GM12878 (cell line): Measurements from ENCODE around the gene MMP3. TPM values are rescaled to one million over a fixed set of nuclear protein-coding genes. Genes with fewer than 3 reads are reported as not detected.

Experiments used
- ATAC-seq: fragments of 200-7000 bp; cut with Tn5 transposase; 3 replicates; pipeline ENCODE4 v1.9.1; 2020; ENCODE audit warnings: mild to moderate bottlenecking, moderate library complexity
- BruUV-seq: library from RNA; stranded (reverse); fragments of 400-500 nt; replicated peaks from 2 replicates; lab custom pipeline; 2021; lab: Mats Ljungman, UMichigan
- CTCF ChIA-PET: fragments of 300-600 bp; sonication (Branson Sonifier 250); formaldehyde crosslinking; extraction: SDS; loops from one replicate; lab custom pipeline; 2021; ENCODE audit warnings: inconsistent platforms; lab: Yijun Ruan, JAX
- POLR2A ChIA-PET: fragments of 350-600 bp; formaldehyde crosslinking; extraction: SDS; loops from one replicate; lab custom pipeline; 2021; ENCODE audit warnings: inconsistent platforms; lab: Charles Lee
- RAD21 ChIA-PET: fragments of 300-600 bp; sonication (Branson Sonifier 250); formaldehyde crosslinking; loops from one replicate; lab custom pipeline; 2023; ENCODE audit warnings: antibody characterized with exemption; ENCODE audit not compliant: unreplicated experiment; lab: Charles Lee
- SMC1A ChIA-PET: fragments of 300-600 bp; sonication (Branson Sonifier 250); formaldehyde crosslinking; loops from one replicate; lab custom pipeline; 2023; ENCODE audit not compliant: unreplicated experiment, uncharacterized antibody; lab: Charles Lee
- DNase-seq: peaks from one replicate; pipeline ENCODE4 v3.0.0-alpha.2; 2011; ENCODE audit warnings: low read depth, low spot score
- FAIRE-seq: peaks from 3 replicates; lab custom pipeline; 2011; peaks lifted over from hg19 to GRCh38; lab: Jason Lieb, UNC
- H2AFZ ChIP-seq: 2 replicates; pipeline ENCODE4 v1.6.0; 2011; ENCODE audit warnings: low read depth, low read length, control low read depth; ENCODE audit not compliant: control insufficient read depth
- H3K27ac ChIP-seq: 2 replicates; pipeline ENCODE4 v1.5.1; 2011; ENCODE audit warnings: control low read depth; ENCODE audit not compliant: control insufficient read depth, insufficient read depth
- H3K27me3 ChIP-seq, 2 experiments: replicated peaks in 1 of 2; 2 replicates each; pipeline versions ENCODE4 v1.6.0 to v1.6.1; 2011; ENCODE audit warnings: low read length in 1 of 2; ENCODE audit not compliant: control insufficient read depth in 2 of 2, insufficient read depth in 2 of 2
- H3K36me3 ChIP-seq, 2 experiments: 2 replicates each; pipeline ENCODE4 v1.5.1; 2011; ENCODE audit warnings: low read length in 1 of 2; ENCODE audit not compliant: control insufficient read depth in 2 of 2, insufficient read depth in 2 of 2
- H3K4me1 ChIP-seq: 2 replicates; pipeline ENCODE4 v1.6.1; 2011; ENCODE audit warnings: mild to moderate bottlenecking, low read length, moderate library complexity, mixed read lengths; ENCODE audit not compliant: control insufficient read depth, insufficient read depth
- H3K4me2 ChIP-seq: 2 replicates; pipeline ENCODE4 v1.6.0; 2011; ENCODE audit warnings: control low read depth; ENCODE audit not compliant: control insufficient read depth, insufficient read depth
- H3K4me3 ChIP-seq: fragments of 200-600 bp; sonication (generic); 2 replicates; pipeline ENCODE4 v1.5.1; 2016
- H3K79me2 ChIP-seq: 2 replicates; pipeline ENCODE4 v1.6.0; 2011; ENCODE audit warnings: low read length; ENCODE audit not compliant: control insufficient read depth, insufficient read depth
- H3K9ac ChIP-seq: 2 replicates; pipeline ENCODE4 v1.8.0; 2011; ENCODE audit warnings: low read length, control low read depth, mixed read lengths; ENCODE audit not compliant: control insufficient read depth, insufficient read depth
- H3K9me3 ChIP-seq: replicated peaks from 3 replicates; pipeline ENCODE4 v1.5.1; 2011; ENCODE audit warnings: mild to moderate bottlenecking, low read length; ENCODE audit not compliant: control insufficient read depth, insufficient read depth
- H4K20me1 ChIP-seq: 2 replicates; pipeline ENCODE4 v1.6.0; 2011; ENCODE audit not compliant: control insufficient read depth, insufficient read depth
- CREB1 ChIP-seq: IDR thresholded peaks from 2 replicates; pipeline ENCODE4 v1.6.1; 2012; ENCODE audit warnings: low read depth, mild to moderate bottlenecking, inconsistent platforms
- IKZF2 ChIP-seq, 2 experiments: fragments of 450-650 bp; IDR thresholded peaks; 2 replicates each; pipeline ENCODE4 v1.6.1; 2017; ENCODE audit warnings: mild to moderate bottlenecking in 2 of 2, moderate library complexity in 2 of 2
- KDM1A ChIP-seq: fragments of 200-600 bp; sonication (generic); IDR thresholded peaks from 2 replicates; pipeline ENCODE4 v1.6.1; 2016; ENCODE audit warnings: borderline replicate concordance
- MYB ChIP-seq: fragments of 150-350 bp; IDR thresholded peaks from 2 replicates; pipeline ENCODE4 v1.6.1; 2014; ENCODE audit warnings: mild to moderate bottlenecking, low read depth, low read length, borderline replicate concordance
- PML ChIP-seq: IDR thresholded peaks from 2 replicates; pipeline ENCODE4 v1.6.1; 2012; ENCODE audit warnings: low read length, inconsistent platforms
- POLR2A ChIP-seq: IDR thresholded peaks from 2 replicates; pipeline ENCODE4 v1.6.1; 2011; ENCODE audit warnings: low read depth, mild to moderate bottlenecking, low read length
- RCOR1 ChIP-seq: conservative IDR thresholded peaks from 2 replicates; pipeline ENCODE4 v1.6.1; 2012; ENCODE audit warnings: low read depth, low read length, improper control_type of control experiment
- SMC3 ChIP-seq: IDR thresholded peaks from 2 replicates; pipeline ENCODE4 v1.6.1; 2011; ENCODE audit warnings: low read length, improper control_type of control experiment, borderline replicate concordance
- SRF ChIP-seq, 2 experiments: IDR thresholded peaks; 2 replicates each; pipeline ENCODE4 v1.6.1; 2011; ENCODE audit warnings: low read depth in 2 of 2, low read length in 2 of 2, mild to moderate bottlenecking in 1 of 2, moderate library complexity in 1 of 2
- SUPT20H ChIP-seq: IDR thresholded peaks from 2 replicates; pipeline ENCODE4 v1.6.1; 2011; ENCODE audit warnings: low read depth, mild to moderate bottlenecking, low read length, moderate library complexity, borderline replicate concordance; ENCODE audit not compliant: control insufficient read depth
- YY1 ChIP-seq: IDR thresholded peaks from 2 replicates; pipeline ENCODE4 v1.6.1; 2011; ENCODE audit warnings: low read depth, mild to moderate bottlenecking, low read length
- WGBS: methylation state at CpG from one replicate; pipeline ENCODE4 v1.1.6; 2016; ENCODE audit warnings: low lambda C conversion rate; ENCODE audit not compliant: insufficient replicate concordance, insufficient coverage; ENCODE audit errors: missing lambda C conversion rate; 5-methylcytosine and 5-hydroxymethylcytosine counted together
- in situ Hi-C: fragments of 300-500 bp; cut with MboI; formaldehyde crosslinking; loops from 9 replicates; pipeline ENCODE4 v1.14.3; 2018; ENCODE audit warnings: mixed read lengths
- intact Hi-C: fragments of 100-400 bp; cut with micrococcal nuclease; formaldehyde crosslinking; loops from one replicate; pipeline ENCODE4 v1.14.2; 2022; ENCODE audit not compliant: unreplicated experiment
- polyA plus RNA-seq, 11 experiments: library from polyadenylated mRNA; depleted of rRNA in 4 of 11; unstranded in 6 of 11; stranded (reverse) in 5 of 11; fragments of >200 nt; fragmentation: Nextera tagmentation in 4 of 11; fragmentation: Illumina TruSeq in 1 of 11; extraction: Ambion mirVana in 4 of 11; extraction: Trizol in 1 of 11; gene quantifications; 1 replicate in 1 of 11; 2 replicates in 10 of 11; pipeline versions ENCODE4 v1.2.1 to v1.2.3, GENCODE V29; 2011 to 2016; ENCODE audit warnings: inconsistent platforms in 2 of 11, missing spikeins in 2 of 11, low read depth in 1 of 11
- total RNA-seq, 4 experiments: library from RNA; depleted of rRNA in 3 of 4; stranded (reverse); fragments of >200 nt in 3 of 4; fragmentation: Illumina TruSeq in 1 of 4; extraction: Trizol in 1 of 4; gene quantifications; 2 replicates each; pipeline versions ENCODE4 v1.2.1 to v1.2.3, GENCODE V29; 2013 to 2021
- TF ChIP-seq, protein P1 (sequence below), 3 experiments: IDR thresholded peaks in 2 of 3; conservative IDR thresholded peaks in 1 of 3; 2 replicates each; pipeline ENCODE4 v1.5.1; 2011; ENCODE audit warnings: low read depth in 3 of 3, low read length in 3 of 3, mild to moderate bottlenecking in 3 of 3, control low read depth in 2 of 3, moderate library complexity in 2 of 3, inconsistent platforms in 1 of 3, mixed read lengths in 1 of 3; ENCODE audit not compliant: control insufficient read depth in 2 of 3, insufficient read depth in 1 of 3; ENCODE audit errors: extremely low read depth in 1 of 3

The MMP3 gene
- total and polyA plus RNA-seq, 10 of the 15 experiments (the other 5 are each of a cell fraction or from before 2014, with no cell fraction given): 0.02 to 1.2 TPM; not detected in 8

GRCh38 chr11:102792604-102793003, 50.8 kb downstream of the MMP3 start:
- FAIRE-seq (no peak), ATAC-seq (no peak), DNase-seq (no peak)
- TF ChIP-seq YY1 (no peak), PML (no peak), MYB (no peak), SRF (IDR thresholded peaks at IDR 0.05; ENCODE audit: low read depth in 2 of 2, low read length in 2 of 2) (no peak), POLR2A (no peak), IKZF2 (IDR thresholded peaks at IDR 0.05) (no peak), KDM1A (no peak), SUPT20H (no peak), SMC3 (no peak), RCOR1 (no peak), CREB1 (no peak)
- TF ChIP-seq, protein P1, sequence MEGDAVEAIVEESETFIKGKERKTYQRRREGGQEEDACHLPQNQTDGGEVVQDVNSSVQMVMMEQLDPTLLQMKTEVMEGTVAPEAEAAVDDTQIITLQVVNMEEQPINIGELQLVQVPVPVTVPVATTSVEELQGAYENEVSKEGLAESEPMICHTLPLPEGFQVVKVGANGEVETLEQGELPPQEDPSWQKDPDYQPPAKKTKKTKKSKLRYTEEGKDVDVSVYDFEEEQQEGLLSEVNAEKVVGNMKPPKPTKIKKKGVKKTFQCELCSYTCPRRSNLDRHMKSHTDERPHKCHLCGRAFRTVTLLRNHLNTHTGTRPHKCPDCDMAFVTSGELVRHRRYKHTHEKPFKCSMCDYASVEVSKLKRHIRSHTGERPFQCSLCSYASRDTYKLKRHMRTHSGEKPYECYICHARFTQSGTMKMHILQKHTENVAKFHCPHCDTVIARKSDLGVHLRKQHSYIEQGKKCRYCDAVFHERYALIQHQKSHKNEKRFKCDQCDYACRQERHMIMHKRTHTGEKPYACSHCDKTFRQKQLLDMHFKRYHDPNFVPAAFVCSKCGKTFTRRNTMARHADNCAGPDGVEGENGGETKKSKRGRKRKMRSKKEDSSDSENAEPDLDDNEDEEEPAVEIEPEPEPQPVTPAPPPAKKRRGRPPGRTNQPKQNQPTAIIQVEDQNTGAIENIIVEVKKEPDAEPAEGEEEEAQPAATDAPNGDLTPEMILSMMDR (IDR thresholded peaks at IDR 0.05 in 2 of 3, conservative IDR thresholded peaks at IDR 0.05 in 1 of 3; ENCODE audit: control insufficient read depth in 2 of 3, extremely low read depth in 1 of 3, insufficient read depth in 1 of 3, low read depth in 3 of 3, low read length in 3 of 3): no peak
- Histone ChIP-seq H3K79me2 (no peaks in the 10 kb centered on the region), H3K4me3 (no peak overlapping the region), H3K9ac (no peak overlapping the region), H2AFZ (no peak overlapping the region), H3K4me1 (no peaks in the 10 kb centered on the region), H3K9me3 (no peaks in the 10 kb centered on the region), H3K4me2 (no peak overlapping the region), H3K27ac (no peak overlapping the region), H3K27me3 (no peaks in the 10 kb centered on the region), H4K20me1 (no peaks in the 10 kb centered on the region), H3K36me3 (no peaks in the 10 kb centered on the region)
- 63% methylated on average over 5 of the region's 5 CpGs for WGBS
- SMC1A ChIA-PET: interaction anchor here (0.8 to 1.7 kb wide), 7 partner anchors 9 to 262 kb away, joined by 3 to 5 read pairs (median 4); no protein-coding TSS in a partner anchor
- no TSS peak for BruUV-seq
- POLR2A ChIA-PET: interaction anchor here (0.6 kb wide), 1 partner anchor 1364 kb away, joined by 3 read pairs; no protein-coding TSS in a partner anchor
- RAD21 ChIA-PET: interaction anchor here (1.0 to 1.4 kb wide), 3 partner anchors 38 to 148 kb away, joined by 3 to 6 read pairs (median 3); no protein-coding TSS in a partner anchor
- intact Hi-C loops (no loop called here), in situ Hi-C loops (no loop called here)
- CTCF ChIA-PET: interaction anchor here (2.1 to 2.5 kb wide), 2 partner anchors 122 to 148 kb away, joined by 11 to 17 read pairs; no protein-coding TSS in a partner anchor
